BLaER1 treated with 17β-estradiol and CSF1 and Interleukin-3, amounts not matched to agents 10 nM and 100 nM (cell line): ENCODE measurements around the gene PPFIBP2.

Source experiments
- H3K27ac ChIP-seq, 11 experiments: shearing (Covaris generic); formaldehyde crosslinking; 2 replicates each; pipeline ENCODE4 v1.8.1; 2022
- H3K27me3 ChIP-seq, 11 experiments: shearing (Covaris generic); formaldehyde crosslinking; 2 replicates each; pipeline ENCODE4 v1.8.1; 2022
- H3K36me3 ChIP-seq, 11 experiments: shearing (Covaris generic); formaldehyde crosslinking; 2 replicates each; pipeline ENCODE4 v1.8.1; 2022
- H3K4me1 ChIP-seq, 10 experiments: shearing (Covaris generic); formaldehyde crosslinking; 2 replicates each; pipeline ENCODE4 v1.8.1; 2022
- H3K4me2 ChIP-seq, 11 experiments: shearing (Covaris generic); formaldehyde crosslinking; 2 replicates each; pipeline ENCODE4 v1.8.1; 2022
- H3K4me3 ChIP-seq, 10 experiments: shearing (Covaris generic); formaldehyde crosslinking; 2 replicates each; pipeline ENCODE4 v1.8.1; 2022
- H3K9ac ChIP-seq, 11 experiments: shearing (Covaris generic); formaldehyde crosslinking; 2 replicates each; pipeline ENCODE4 v1.8.1; 2022
- H3K9me3 ChIP-seq, 11 experiments: shearing (Covaris generic); formaldehyde crosslinking; replicated peaks in 1 of 11; 2 replicates each; pipeline ENCODE4 v1.8.1; 2022
- H4K20me1 ChIP-seq, 11 experiments: shearing (Covaris generic); formaldehyde crosslinking; 2 replicates each; pipeline ENCODE4 v1.8.1; 2022
- Cebpa-rat ChIP-seq, 11 experiments: shearing (Covaris generic); IDR thresholded peaks; 2 replicates each; pipeline ENCODE4 v1.8.1; 2022

PPFIBP2 gene

GRCh38 chr11:7485186-7486097 lies 28.4 kb upstream of the PPFIBP2 start, which contains the start of gene OLFML1:
TSS of gene OLFML1 (plus strand) at chr11:7485506. CDS start at chr11:7485876, 370 bp downstream.
- Histone ChIP-seq H3K27ac (no peak within 1 kb of the TSS), H3K36me3 (no peaks in the 10 kb centered on the region), H3K4me3 (no peak within 1 kb of the TSS), H3K4me2 (no peak within 1 kb of the TSS), H3K9me3 (no peaks in the 10 kb centered on the region), H3K4me1 (peaks cover 0 to 14% (median 0%) of the 10 kb centered on the region in 10 experiments; a peak in 7 of 20 replicates), H3K27me3 (no peaks in the 10 kb centered on the region), H3K9ac (no peak within 1 kb of the TSS), H4K20me1 (no peaks in the 10 kb centered on the region)
- TF ChIP-seq Cebpa-rat (IDR thresholded peaks at IDR 0.05): no peak

- no peak overlapping the region for H3K4me3 ChIP-seq
- no peaks in the 10 kb centered on the region for H3K9me3 ChIP-seq
- no peaks in the 10 kb centered on the region for H3K36me3 ChIP-seq
- no peak overlapping the region for H3K9ac ChIP-seq
- H3K4me2 ChIP-seq: no peak overlapping the region
- no peaks in the 10 kb centered on the region for H3K27me3 ChIP-seq
- no peaks in the 10 kb centered on the region for H4K20me1 ChIP-seq
- TF ChIP-seq Cebpa-rat (IDR thresholded peaks at IDR 0.05): no peak
- peaks cover 0 to 16% (median 0%) of the 10 kb centered on the region in 10 experiments; a peak in 7 of 20 replicates for H3K4me1 ChIP-seq
- no peak overlapping the region for H3K27ac ChIP-seq
Measured at GRCh38 chr11:7486098-7486780, 27.6 kb upstream of the PPFIBP2 start.

GRCh38 chr11:7486781-7487140 lies 27.0 kb upstream of the PPFIBP2 start:
- no peak for TF ChIP-seq Cebpa-rat (IDR thresholded peaks at IDR 0.05)

GRCh38 chr11:7487360-7487759 lies 26.4 kb upstream of the PPFIBP2 start:
- no peak overlapping the region for H3K4me3 ChIP-seq
- no peak overlapping the region for H3K4me2 ChIP-seq
- H3K9ac ChIP-seq: no peak overlapping the region
- peaks cover 0 to 16% (median 0%) of the 10 kb centered on the region in 10 experiments; a peak in 7 of 20 replicates for H3K4me1 ChIP-seq
- TF ChIP-seq Cebpa-rat (IDR thresholded peaks at IDR 0.05): no peak
- H3K27me3 ChIP-seq: no peaks in the 10 kb centered on the region
- H4K20me1 ChIP-seq: no peaks in the 10 kb centered on the region
- no peak overlapping the region for H3K27ac ChIP-seq
- no peaks in the 10 kb centered on the region for H3K36me3 ChIP-seq
- H3K9me3 ChIP-seq: no peaks in the 10 kb centered on the region

More at GRCh38 chr11:7486781-7487140, 27.0 kb upstream of the PPFIBP2 start:
- H3K36me3 ChIP-seq: no peaks in the 10 kb centered on the region
- H3K27ac ChIP-seq: no peak overlapping the region
- peaks cover 0 to 16% (median 0%) of the 10 kb centered on the region in 10 experiments; a peak in 7 of 20 replicates for H3K4me1 ChIP-seq
- H3K4me3 ChIP-seq: no peak overlapping the region
- no peak overlapping the region for H3K9ac ChIP-seq
- H4K20me1 ChIP-seq: no peaks in the 10 kb centered on the region
- H3K27me3 ChIP-seq: no peaks in the 10 kb centered on the region
- H3K9me3 ChIP-seq: no peaks in the 10 kb centered on the region
- H3K4me2 ChIP-seq: no peak overlapping the region

GRCh38 chr11:7488681-7489080 lies 25.1 kb upstream of the PPFIBP2 start:
- no peak for TF ChIP-seq Cebpa-rat (IDR thresholded peaks at IDR 0.05)
- no peak overlapping the region for H3K27ac ChIP-seq

GRCh38 chr11:7489376-7489775 lies 24.4 kb upstream of the PPFIBP2 start:
- Histone ChIP-seq H3K9ac (no peak overlapping the region), H3K9me3 (no peaks in the 10 kb centered on the region), H3K27ac (no peak overlapping the region), H3K36me3 (no peaks in the 10 kb centered on the region), H3K4me2 (peak overlapping the region in 2 of 11 experiments; percentile 15 to 39; a peak in 3 of 22 replicates), H3K27me3 (no peaks in the 10 kb centered on the region), H3K4me1 (peaks cover 0 to 21% (median 0%) of the 10 kb centered on the region in 10 experiments; a peak in 7 of 20 replicates), H4K20me1 (no peaks in the 10 kb centered on the region), H3K4me3 (no peak overlapping the region)
- TF ChIP-seq Cebpa-rat (IDR thresholded peaks at IDR 0.05): no peak

More at GRCh38 chr11:7488681-7489080, 25.1 kb upstream of the PPFIBP2 start:
- no peaks in the 10 kb centered on the region for H3K9me3 ChIP-seq
- no peaks in the 10 kb centered on the region for H4K20me1 ChIP-seq
- no peak overlapping the region for H3K4me2 ChIP-seq
- H3K9ac ChIP-seq: no peak overlapping the region
- H3K27me3 ChIP-seq: no peaks in the 10 kb centered on the region
- H3K36me3 ChIP-seq: no peaks in the 10 kb centered on the region
- peaks cover 0 to 21% (median 0%) of the 10 kb centered on the region in 10 experiments; a peak in 7 of 20 replicates for H3K4me1 ChIP-seq
- no peak overlapping the region for H3K4me3 ChIP-seq

- Histone ChIP-seq H3K4me3 (no peak overlapping the region), H3K36me3 (no peaks in the 10 kb centered on the region), H3K4me2 (peak overlapping the region in 3 of 11 experiments; percentile 3 to 39 (median 31); a peak in 5 of 22 replicates), H3K27me3 (no peaks in the 10 kb centered on the region), H3K9me3 (no peaks in the 10 kb centered on the region), H4K20me1 (no peaks in the 10 kb centered on the region), H3K27ac (no peak overlapping the region), H3K9ac (no peak overlapping the region), H3K4me1 (peaks cover 0 to 21% (median 0%) of the 10 kb centered on the region in 10 experiments; a peak in 7 of 20 replicates)
- TF ChIP-seq Cebpa-rat (IDR thresholded peaks at IDR 0.05): no peak
Measured at GRCh38 chr11:7490054-7490453, 23.7 kb upstream of the PPFIBP2 start.

GRCh38 chr11:7490535-7490934 lies 23.3 kb upstream of the PPFIBP2 start:
- H3K9ac ChIP-seq: no peak overlapping the region
- no peak overlapping the region for H3K27ac ChIP-seq
- no peak overlapping the region for H3K4me3 ChIP-seq
- H3K36me3 ChIP-seq: no peaks in the 10 kb centered on the region
- no peaks in the 10 kb centered on the region for H3K27me3 ChIP-seq
- H3K9me3 ChIP-seq: no peaks in the 10 kb centered on the region
- H3K4me2 ChIP-seq: peak overlapping the region in 3 of 11 experiments; percentile 3 to 39 (median 31); a peak in 4 of 22 replicates
- H3K4me1 ChIP-seq: peaks cover 0 to 23% (median 0%) of the 10 kb centered on the region in 10 experiments; a peak in 8 of 20 replicates
- no peaks in the 10 kb centered on the region for H4K20me1 ChIP-seq
- no peak for TF ChIP-seq Cebpa-rat (IDR thresholded peaks at IDR 0.05)

- no peaks in the 10 kb centered on the region for H3K36me3 ChIP-seq
- no peak overlapping the region; a peak in 1 of 22 replicates for H3K4me2 ChIP-seq
- no peak overlapping the region for H3K4me3 ChIP-seq
- H3K27me3 ChIP-seq: no peaks in the 10 kb centered on the region
- no peaks in the 10 kb centered on the region for H4K20me1 ChIP-seq
- H3K9ac ChIP-seq: no peak overlapping the region
- peaks cover 10 to 41% (median 13%) of the 10 kb centered on the region in 10 experiments; a peak in 16 of 20 replicates for H3K4me1 ChIP-seq
- no peaks in the 10 kb centered on the region for H3K9me3 ChIP-seq
- no peak for TF ChIP-seq Cebpa-rat (IDR thresholded peaks at IDR 0.05)
- no peak overlapping the region for H3K27ac ChIP-seq
Measured at GRCh38 chr11:7492253-7492652, 21.5 kb upstream of the PPFIBP2 start.
